H1 (cell line): Measurements from ENCODE around the gene UIMC1. TPM values are rescaled to one million over a fixed set of nuclear protein-coding genes. Genes with fewer than 3 reads are reported as not detected.

ENCODE experiments used
- CTCF ChIA-PET: fragments of 300-600 bp; sonication (Branson Sonifier 250); formaldehyde crosslinking; loops from one replicate; lab custom pipeline; 2021; ENCODE audit not compliant: partially characterized antibody; lab: Charles Lee
- POLR2A ChIA-PET: fragments of 300-600 bp; sonication (Branson Sonifier 250); formaldehyde crosslinking; loops from one replicate; lab custom pipeline; 2021; ENCODE audit warnings: inconsistent platforms; ENCODE audit not compliant: partially characterized antibody; lab: Charles Lee
- DNase-seq, 2 experiments: peaks; one replicate each; pipeline versions ENCODE4 v3.0.0 to v3.0.0-alpha.2; 2010 to 2022; ENCODE audit warnings: low spot score in 2 of 2, low read depth in 1 of 2, mixed read lengths in 1 of 2
- FAIRE-seq: peaks from 2 replicates; lab custom pipeline; 2011; peaks lifted over from hg19 to GRCh38; lab: Jason Lieb, UNC
- H2AFZ ChIP-seq: 2 replicates; pipeline ENCODE4 v1.8.1; 2012; ENCODE audit warnings: low read length, inconsistent platforms
- H2AK5ac ChIP-seq: 2 replicates; pipeline ENCODE4 v1.6.1; 2013; ENCODE audit warnings: low read depth, low read length
- H2BK120ac ChIP-seq: replicated peaks from 2 replicates; pipeline ENCODE3; 2013; ENCODE audit warnings: low read depth, low read length, inconsistent platforms
- H2BK12ac ChIP-seq: 2 replicates; pipeline ENCODE4 v1.6.1; 2013; ENCODE audit warnings: low read depth, low read length
- H2BK15ac ChIP-seq: 2 replicates; pipeline ENCODE4 v1.6.1; 2013; ENCODE audit warnings: low read length
- H2BK20ac ChIP-seq: 2 replicates; pipeline ENCODE4 v1.6.1; 2013; ENCODE audit warnings: low read length
- H2BK5ac ChIP-seq: 2 replicates; pipeline ENCODE4 v1.6.1; 2013; ENCODE audit warnings: low read depth, low read length
- H3K14ac ChIP-seq: 2 replicates; pipeline ENCODE4 v1.6.1; 2013; ENCODE audit warnings: inconsistent platforms; ENCODE audit not compliant: insufficient read length
- H3K18ac ChIP-seq: 2 replicates; pipeline ENCODE4 v1.6.1; 2013; ENCODE audit warnings: low read length; ENCODE audit errors: extremely low read depth
- H3K23ac ChIP-seq: 2 replicates; pipeline ENCODE4 v1.6.1; 2013; ENCODE audit warnings: inconsistent platforms; ENCODE audit not compliant: insufficient read length
- H3K23me2 ChIP-seq: 2 replicates; pipeline ENCODE4 v1.6.1; 2013; ENCODE audit warnings: low read depth, low read length
- H3K27ac ChIP-seq: 2 replicates; pipeline ENCODE4 v1.6.1; 2011; ENCODE audit warnings: low read depth, low read length, inconsistent platforms
- H3K27me3 ChIP-seq, 4 experiments: replicated peaks in 1 of 4; 1 replicate in 1 of 4; 2 replicates in 3 of 4; pipeline versions ENCODE4 v1.6.1 to v1.8.1; 2011 to 2013; ENCODE audit warnings: low read length in 3 of 4, mild to moderate bottlenecking in 3 of 4, inconsistent platforms in 2 of 4, mixed read lengths in 2 of 4, moderate library complexity in 1 of 4; ENCODE audit not compliant: control insufficient read depth in 3 of 4, insufficient read depth in 3 of 4; ENCODE audit errors: extremely low read depth in 1 of 4
- H3K36me3 ChIP-seq, 4 experiments: 2 replicates each; pipeline versions ENCODE4 v1.6.1 to v1.8.1; 2011 to 2013; ENCODE audit warnings: mild to moderate bottlenecking in 4 of 4, low read length in 3 of 4, moderate library complexity in 2 of 4, control low read depth in 1 of 4, inconsistent platforms in 1 of 4; ENCODE audit not compliant: insufficient read depth in 4 of 4, control insufficient read depth in 2 of 4
- H3K4ac ChIP-seq: replicated peaks from 2 replicates; pipeline ENCODE3; 2013; ENCODE audit warnings: low read length, low read depth, mixed read lengths, inconsistent platforms; ENCODE audit not compliant: insufficient read length
- H3K4me1 ChIP-seq, 4 experiments: replicated peaks in 1 of 4; 1 replicate in 1 of 4; 2 replicates in 3 of 4; pipeline versions ENCODE4 v1.6.1 to v1.8.1; 2011 to 2013; ENCODE audit warnings: low read length in 3 of 4, inconsistent platforms in 2 of 4, mixed read lengths in 1 of 4; ENCODE audit not compliant: insufficient read depth in 4 of 4, control insufficient read depth in 3 of 4
- H3K4me2 ChIP-seq, 2 experiments: 2 replicates each; pipeline versions ENCODE4 v1.6.1 to v1.8.1; 2011 to 2013; ENCODE audit warnings: low read depth in 2 of 2, low read length in 2 of 2, control low read depth in 1 of 2, inconsistent platforms in 1 of 2, mild to moderate bottlenecking in 1 of 2; ENCODE audit not compliant: insufficient read depth in 1 of 2
- H3K4me3 ChIP-seq, 4 experiments: fragments of 200-600, 300-600 bp in 1 of 4; sonication (generic), shearing (Covaris generic), sonication (Bioruptor Twin) in 1 of 4; 2 replicates each; pipeline versions ENCODE4 v1.5.1 to v1.8.1; 2011 to 2016; ENCODE audit warnings: low read length in 4 of 4, low read depth in 3 of 4, control low read depth in 2 of 4, inconsistent platforms in 2 of 4, mild to moderate bottlenecking in 2 of 4, mixed read lengths in 1 of 4, moderate library complexity in 1 of 4; ENCODE audit not compliant: insufficient read depth in 2 of 4; ENCODE audit errors: extremely low read depth in 1 of 4
- H3K56ac ChIP-seq: replicated peaks from 2 replicates; pipeline ENCODE3; 2013; ENCODE audit warnings: low read depth, mild to moderate bottlenecking, mixed read lengths, low read length, inconsistent platforms; ENCODE audit not compliant: insufficient read length
- H3K79me1 ChIP-seq: 2 replicates; pipeline ENCODE4 v1.6.1; 2013; ENCODE audit warnings: low read depth, low read length, control low read depth
- H3K79me2 ChIP-seq, 2 experiments: 2 replicates each; pipeline versions ENCODE4 v1.6.1 to v1.8.1; 2012 to 2013; ENCODE audit warnings: low read length in 2 of 2, mild to moderate bottlenecking in 2 of 2, inconsistent platforms in 1 of 2; ENCODE audit not compliant: insufficient read depth in 2 of 2, control insufficient read depth in 1 of 2
- H3K9ac ChIP-seq, 4 experiments: replicated peaks in 1 of 4; 1 replicate in 1 of 4; 2 replicates in 3 of 4; pipeline versions ENCODE4 v1.6.1 to v1.8.1; 2011 to 2013; ENCODE audit warnings: low read depth in 3 of 4, low read length in 3 of 4, control low read depth in 2 of 4, mild to moderate bottlenecking in 2 of 4, moderate library complexity in 2 of 4, inconsistent platforms in 1 of 4; ENCODE audit errors: extremely low read depth in 1 of 4
- H3K9me3 ChIP-seq, 2 experiments: 2 replicates each; pipeline versions ENCODE4 v1.6.1 to v1.8.1; 2012 to 2013; ENCODE audit warnings: mild to moderate bottlenecking in 2 of 2, moderate library complexity in 2 of 2, control low read depth in 1 of 2, inconsistent platforms in 1 of 2, low read depth in 1 of 2, low read length in 1 of 2, mixed read lengths in 1 of 2; ENCODE audit not compliant: insufficient read depth in 2 of 2
- H4K20me1 ChIP-seq, 2 experiments: replicated peaks in 1 of 2; 2 replicates each; pipeline versions ENCODE3 to v1.8.1; 2011 to 2013; ENCODE audit warnings: inconsistent platforms in 2 of 2, low read length in 2 of 2, mild to moderate bottlenecking in 1 of 2; ENCODE audit not compliant: insufficient read depth in 2 of 2, control insufficient read depth in 1 of 2
- H4K5ac ChIP-seq: 2 replicates; pipeline ENCODE4 v1.6.1; 2013; ENCODE audit warnings: low read length, low read depth, mixed read lengths, inconsistent platforms; ENCODE audit not compliant: insufficient read length
- H4K8ac ChIP-seq: 2 replicates; pipeline ENCODE4 v1.8.0; 2013; ENCODE audit warnings: mild to moderate bottlenecking, moderate library complexity, low read length, inconsistent platforms; ENCODE audit not compliant: insufficient read depth; ENCODE audit errors: extremely low read depth
- H4K91ac ChIP-seq: replicated peaks from 2 replicates; pipeline ENCODE3; 2013; ENCODE audit warnings: low read length, mixed read lengths, inconsistent platforms; ENCODE audit not compliant: insufficient read length
- CHD1 ChIP-seq: IDR thresholded peaks from 2 replicates; pipeline ENCODE4 v1.6.1; 2012; ENCODE audit warnings: low read depth, low read length, improper control_type of control experiment
- EGR1 ChIP-seq: IDR thresholded peaks from 2 replicates; pipeline ENCODE4 v1.6.1; 2011; ENCODE audit warnings: low read depth, low read length, borderline replicate concordance
- GTF2F1 ChIP-seq: IDR thresholded peaks from 2 replicates; pipeline ENCODE4 v1.6.1; 2012; ENCODE audit warnings: low read depth, low read length, improper control_type of control experiment, borderline replicate concordance
- KDM5A ChIP-seq: fragments of 200-600 bp; IDR thresholded peaks from 2 replicates; pipeline ENCODE4 v1.7.1; 2012; ENCODE audit warnings: mild to moderate bottlenecking, low read length, inconsistent platforms, mixed read lengths
- MAFK ChIP-seq: IDR thresholded peaks from 2 replicates; pipeline ENCODE4 v1.6.1; 2012; ENCODE audit warnings: low read depth, mild to moderate bottlenecking, improper control_type of control experiment, low read length
- NRF1 ChIP-seq: IDR thresholded peaks from 2 replicates; pipeline ENCODE4 v1.6.1; 2011; ENCODE audit warnings: mild to moderate bottlenecking, low read depth, low read length, improper control_type of control experiment
- PHF8 ChIP-seq: fragments of 200-600 bp; sonication (generic); conservative IDR thresholded peaks from 2 replicates; pipeline ENCODE4 v1.7.1; 2012; ENCODE audit warnings: low read depth, mild to moderate bottlenecking, inconsistent platforms, low read length, moderate library complexity
- TBP ChIP-seq: IDR thresholded peaks from 2 replicates; pipeline ENCODE4 v1.6.1; 2011; ENCODE audit warnings: low read depth, low read length, improper control_type of control experiment
- TEAD4 ChIP-seq: IDR thresholded peaks from 2 replicates; pipeline ENCODE4 v1.6.1; 2012; ENCODE audit warnings: low read depth, low read length, inconsistent platforms, mixed read lengths
- WGBS, 2 experiments: shearing (Covaris generic) in 1 of 2; methylation state at CpG; one replicate each; pipeline versions ENCODE4 v1.1.6 to v1.1.7; 2013 to 2015; ENCODE audit warnings: low lambda C conversion rate in 2 of 2, mixed read lengths in 2 of 2, inconsistent platforms in 1 of 2, low coverage in 1 of 2, missing lambda C conversion rate in 1 of 2; ENCODE audit not compliant: insufficient replicate concordance in 2 of 2, insufficient coverage in 1 of 2, insufficient read length in 1 of 2; ENCODE audit errors: extremely low coverage in 1 of 2, missing lambda C conversion rate in 1 of 2; 5-methylcytosine and 5-hydroxymethylcytosine counted together
- polyA plus RNA-seq, 7 experiments: library from polyadenylated mRNA; depleted of rRNA in 3 of 7; stranded (reverse) in 5 of 7; unstranded in 2 of 7; fragments of >200 nt in 5 of 7; fragments of 200-250 nt in 2 of 7; gene quantifications; 1 replicate in 5 of 7; 2 replicates in 1 of 7; 4 replicates in 1 of 7; pipeline versions ENCODE4 v1.2.1 to v1.2.3, GENCODE V29; 2011 to 2013; ENCODE audit warnings: missing spikeins in 2 of 7, mixed read lengths in 2 of 7
- total RNA-seq: library from RNA; stranded (reverse); fragmentation: NEBNext Ultra II Directional; extraction: Animal tissue kit (Norgen Biotek cat#: 25700); gene quantifications from 2 replicates; pipeline ENCODE4 v1.2.1, GENCODE V29; 2021
- TF ChIP-seq, protein P1 (sequence below): IDR thresholded peaks from 2 replicates; pipeline ENCODE4 v1.6.1; 2011; ENCODE audit warnings: low read length, improper control_type of control experiment

Gene UIMC1
- total and polyA plus RNA-seq, 2 of the 8 experiments (the other 6 are each of a cell fraction or from before 2014, with no cell fraction given) = 12.8 to 43.7 TPM

- 96% methylated on average over 3 of the region's 3 CpGs; no CpG with 5 or more reads in 1 of the 2 experiments for WGBS, 2 experiments
- no peak overlapping the region for H3K14ac ChIP-seq
- H3K23me2 ChIP-seq = no peaks in the 10 kb centered on the region; the same call in 1 of the 2 replicates
- H2BK12ac ChIP-seq = no peak overlapping the region
- H2AK5ac ChIP-seq = no peak overlapping the region
- TF ChIP-seq KDM5A (no peak), GTF2F1 (no peak), PHF8 (no peak), MAFK (no peak), CHD1 (no peak), NRF1 (no peak), TBP (no peak), TEAD4 (no peak), EGR1 (no peak)
- TF ChIP-seq, protein P1, sequence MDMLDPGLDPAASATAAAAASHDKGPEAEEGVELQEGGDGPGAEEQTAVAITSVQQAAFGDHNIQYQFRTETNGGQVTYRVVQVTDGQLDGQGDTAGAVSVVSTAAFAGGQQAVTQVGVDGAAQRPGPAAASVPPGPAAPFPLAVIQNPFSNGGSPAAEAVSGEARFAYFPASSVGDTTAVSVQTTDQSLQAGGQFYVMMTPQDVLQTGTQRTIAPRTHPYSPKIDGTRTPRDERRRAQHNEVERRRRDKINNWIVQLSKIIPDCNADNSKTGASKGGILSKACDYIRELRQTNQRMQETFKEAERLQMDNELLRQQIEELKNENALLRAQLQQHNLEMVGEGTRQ = no peak
- no peak overlapping the region for H2BK15ac ChIP-seq
- no peak for DNase-seq
- peaks cover 2 to 5% of the 10 kb centered on the region in 2 experiments for H4K20me1 ChIP-seq
- peaks cover 20 to 95% of the 10 kb centered on the region in 2 experiments for H3K79me2 ChIP-seq
- H3K18ac ChIP-seq = no peak overlapping the region
- H4K91ac ChIP-seq = no peak overlapping the region
- H3K4ac ChIP-seq = no peak overlapping the region
- no peak overlapping the region for H3K4me2 ChIP-seq
- no peak overlapping the region for H3K23ac ChIP-seq
- H3K4me1 ChIP-seq = no peaks in the 10 kb centered on the region
- H2BK20ac ChIP-seq = no peak overlapping the region
- no peak overlapping the region for H3K9ac ChIP-seq
- H3K27me3 ChIP-seq = no peaks in the 10 kb centered on the region
- ChIA-PET POLR2A (interaction anchor here (0.6 to 1.3 kb wide), 2 partner anchors 11 to 32 kb away, joined by 3 read pairs; no protein-coding TSS in a partner anchor), CTCF (interaction anchor here (0.6 to 0.9 kb wide), 2 partner anchors 96 to 206 kb away, joined by 3 to 4 read pairs; no protein-coding TSS in a partner anchor)
- no peak overlapping the region for H2BK120ac ChIP-seq
- H2BK5ac ChIP-seq = no peak overlapping the region
- H3K27ac ChIP-seq = no peak overlapping the region
- H4K8ac ChIP-seq = no peak overlapping the region
- no peaks in the 10 kb centered on the region for H3K79me1 ChIP-seq
- no peak overlapping the region for H2AFZ ChIP-seq
- no peak overlapping the region for H3K4me3 ChIP-seq
- H3K56ac ChIP-seq = no peak overlapping the region
- no peak for FAIRE-seq
- H3K9me3 ChIP-seq = peaks cover 4 to 10% of the 10 kb centered on the region in 2 experiments; a peak in 3 of 4 replicates
- no peaks in the 10 kb centered on the region for H3K36me3 ChIP-seq
- H4K5ac ChIP-seq = no peak overlapping the region
Observed at GRCh38 chr5:176995122-176995490, 11.5 kb downstream of the UIMC1 start.
